ENCODE measurements around the gene HNRNPCL1.
A peak's percentile ranks its signal among the peaks of the same experiment; 100 is the strongest.
"Not testable (repeated sequence)": the region's sequence is repeated elsewhere in the genome, so short reads cannot be mapped to it uniquely, and the experiment has no call there.

HNRNPCL1 gene

DNA sequence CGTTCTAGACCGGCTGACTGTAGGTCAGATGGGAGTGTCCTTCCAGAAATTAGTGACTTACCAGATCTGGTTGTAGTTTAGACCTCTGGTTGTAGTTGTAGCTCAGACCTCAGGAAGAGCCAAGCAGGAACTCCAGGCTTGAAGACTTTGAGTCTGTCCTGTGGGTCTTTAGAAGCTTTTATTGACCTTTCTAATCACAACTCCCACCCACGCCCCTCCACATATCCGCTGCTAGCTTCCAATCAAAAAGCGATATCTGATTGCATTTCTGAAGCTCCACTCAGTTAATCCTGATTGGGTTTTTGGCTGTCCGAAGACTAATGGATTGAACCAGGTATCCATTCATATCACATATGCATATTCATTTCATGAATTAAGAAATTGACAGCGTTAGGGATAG lies at the start of gene HNRNPCL1:
Gene HNRNPCL1 (minus strand): TSS at position 101 of the 400 bp plus-strand sequence. CDS start 431 bp downstream, outside the sequence.
- not testable (repeated sequence) for DNase-seq

GRCh38 chr1:12898170-12898569 lies 49.6 kb upstream of the HNRNPCL1 start, which contains the start of gene PRAMEF10:
Gene PRAMEF10 (minus strand): TSS chr1:12898270. CDS start chr1:12895847, 2,423 bp downstream.
- not testable (repeated sequence) for DNase-seq

DNA sequence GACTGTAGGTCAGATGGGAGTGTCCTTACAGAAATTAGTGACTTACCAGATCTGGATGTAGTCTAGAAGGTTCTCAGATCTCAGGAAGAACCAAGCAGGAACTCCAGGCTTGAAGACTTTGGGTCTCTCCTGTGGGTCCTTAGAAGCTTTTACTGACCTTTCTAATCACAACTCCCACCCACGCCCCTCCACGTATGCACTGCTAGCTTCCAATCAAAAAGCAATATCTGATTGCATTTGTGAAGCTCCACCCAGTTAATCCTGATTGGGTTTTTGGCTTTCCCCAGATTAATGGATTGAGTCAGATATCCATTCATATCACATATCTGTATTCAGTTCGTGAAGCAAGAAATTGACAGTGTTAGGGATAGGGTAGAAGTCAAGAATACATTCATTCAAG lies 37.6 kb upstream of the HNRNPCL1 start, which contains the start of gene PRAMEF4:
Gene PRAMEF4 (minus strand): TSS at position 101 of the 400 bp plus-strand sequence. CDS start 2,807 bp downstream, outside the sequence.
- DNase-seq = not testable (repeated sequence)

GRCh38 chr1:12878453-12878852 lies 29.9 kb upstream of the HNRNPCL1 start:
- DNase-seq = not testable (repeated sequence)

DNA sequence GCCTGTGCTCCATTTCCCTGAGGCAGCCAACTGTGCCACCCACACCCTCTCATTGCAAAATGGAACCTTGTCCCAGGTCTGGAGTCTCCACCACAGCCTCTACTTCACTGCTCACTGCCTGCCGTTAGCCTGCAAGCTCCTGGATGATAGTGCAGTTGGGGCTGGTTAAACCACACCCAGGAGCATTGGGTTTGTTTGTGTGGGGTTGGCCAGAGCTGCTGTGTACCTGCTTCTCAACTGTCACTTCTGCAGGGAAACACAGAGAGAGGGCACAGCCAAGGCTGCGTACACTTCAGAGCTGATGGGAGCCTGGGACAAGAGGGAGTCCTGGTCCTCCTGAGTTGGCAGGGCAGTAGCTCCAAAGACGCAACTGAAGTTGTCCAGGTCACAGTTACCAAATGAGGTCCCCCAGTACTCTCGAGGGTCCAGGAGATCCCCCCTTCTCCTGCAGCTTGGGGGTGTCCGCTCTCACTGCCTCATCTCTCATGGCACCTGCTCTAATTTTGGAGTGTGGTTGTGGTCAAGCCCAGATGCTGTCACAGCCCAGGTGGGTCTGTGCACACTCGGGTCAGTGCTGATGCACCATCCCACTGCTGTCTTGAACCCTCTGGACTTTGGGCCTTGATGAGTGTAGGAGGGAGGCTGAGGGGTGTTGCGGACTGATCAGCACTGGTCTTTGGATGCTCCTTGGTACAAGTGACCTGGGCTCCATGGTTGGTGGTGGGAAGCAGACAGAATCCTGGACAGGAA lies 14.8 kb upstream of the HNRNPCL1 start:
- not testable (repeated sequence) for DNase-seq

DNA sequence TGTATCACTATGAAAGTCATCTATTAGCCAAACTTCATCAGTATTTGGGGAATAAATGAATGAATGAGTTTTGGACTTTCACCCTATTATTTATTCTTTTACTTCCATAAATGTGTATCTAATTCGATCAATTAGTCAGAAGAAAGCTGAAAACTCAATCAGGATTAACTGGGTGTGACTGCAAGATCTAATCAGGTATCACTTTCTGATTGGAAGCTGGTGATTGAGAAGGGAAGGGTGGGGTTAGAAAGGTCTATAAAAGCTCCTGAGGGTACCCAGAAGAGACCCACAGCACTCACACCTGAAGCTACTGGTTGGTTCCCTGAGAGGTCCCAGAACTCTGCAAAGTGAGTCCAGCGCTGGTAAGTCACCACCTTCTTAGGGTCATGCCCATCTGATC lies 8.3 kb upstream of the HNRNPCL1 start, which contains the start of gene PRAMEF2:
Gene PRAMEF2 (plus strand): TSS at position 301 of the 400 bp plus-strand sequence. CDS start 1,924 bp downstream, outside the sequence.
- not testable (repeated sequence) for DNase-seq

- no peak for DNase-seq
Measured at GRCh38 chr1:12851779-12852178, 3.3 kb upstream of the HNRNPCL1 start.

DNA sequence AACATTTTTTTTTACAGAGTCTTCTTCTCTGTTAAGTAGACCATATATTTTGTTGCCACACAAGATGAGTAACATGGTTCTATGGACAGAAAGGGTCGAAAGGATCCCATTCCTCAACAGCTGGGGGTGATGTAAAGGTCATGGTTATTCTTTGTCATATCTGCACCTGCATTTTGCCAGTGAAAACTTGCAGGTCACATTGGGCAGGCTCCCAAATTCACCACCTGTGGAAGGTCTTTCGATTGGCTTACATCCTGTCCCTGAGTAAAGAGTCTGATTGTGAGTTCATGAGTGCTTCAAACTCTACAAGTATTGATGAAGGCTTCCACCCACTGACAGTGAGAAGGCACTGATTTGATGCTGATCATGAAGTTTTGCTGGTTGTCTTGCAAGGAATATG lies 15.3 kb downstream of the HNRNPCL1 start:
- DNase-seq = not testable (repeated sequence)

- DNase-seq = not testable (repeated sequence)
Measured at GRCh38 chr1:12831310-12831709, 17.2 kb downstream of the HNRNPCL1 start, which contains the start of gene PRAMEF11. Gene PRAMEF11 (minus strand): TSS chr1:12831410. CDS start chr1:12828789, 2,621 bp downstream.

DNA sequence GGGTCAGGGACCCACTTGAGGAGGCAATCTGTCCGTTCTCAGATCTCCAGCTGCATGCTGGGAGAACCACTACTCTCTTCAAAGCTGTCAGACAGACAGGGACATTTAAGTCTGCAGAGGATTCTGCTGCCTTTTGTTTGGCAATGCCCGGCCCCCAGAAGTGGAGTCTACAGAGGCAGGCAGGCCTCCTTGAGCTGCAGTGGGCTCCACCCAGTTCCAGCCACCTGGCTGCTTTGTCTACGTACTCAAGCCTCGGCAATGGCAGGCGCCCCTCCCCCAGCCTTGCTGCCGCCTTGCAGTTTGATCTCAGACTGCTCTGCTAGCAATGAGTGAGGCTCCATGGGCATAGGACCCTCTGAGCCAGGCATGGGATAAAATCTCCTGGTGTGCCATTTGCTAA lies 29.5 kb downstream of the HNRNPCL1 start:
- DNase-seq = peak in 1 of 3 experiments; percentile 13

DNA sequence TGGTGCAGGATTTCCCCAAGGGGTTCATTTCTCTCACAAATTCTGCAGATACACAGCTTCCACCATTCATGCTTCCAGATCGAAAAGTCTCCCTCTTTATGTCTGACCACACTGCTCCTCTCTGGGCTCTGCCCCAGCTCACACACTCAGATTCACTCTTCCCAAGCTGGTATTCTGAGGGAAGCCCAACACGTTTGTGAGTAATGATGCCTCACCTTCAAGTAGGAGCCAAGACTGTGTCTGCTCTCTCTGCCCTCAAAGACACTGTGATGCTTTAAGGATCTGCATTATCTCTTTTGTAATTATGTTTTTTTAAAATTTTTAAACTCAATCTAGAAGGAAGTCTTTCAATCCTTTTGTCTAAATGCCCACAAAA lies 37.1 kb downstream of the HNRNPCL1 start:
- DNase-seq = no peak

- no peak for DNase-seq
Measured at GRCh38 chr1:12810691-12811408, 37.7 kb downstream of the HNRNPCL1 start.

DNA sequence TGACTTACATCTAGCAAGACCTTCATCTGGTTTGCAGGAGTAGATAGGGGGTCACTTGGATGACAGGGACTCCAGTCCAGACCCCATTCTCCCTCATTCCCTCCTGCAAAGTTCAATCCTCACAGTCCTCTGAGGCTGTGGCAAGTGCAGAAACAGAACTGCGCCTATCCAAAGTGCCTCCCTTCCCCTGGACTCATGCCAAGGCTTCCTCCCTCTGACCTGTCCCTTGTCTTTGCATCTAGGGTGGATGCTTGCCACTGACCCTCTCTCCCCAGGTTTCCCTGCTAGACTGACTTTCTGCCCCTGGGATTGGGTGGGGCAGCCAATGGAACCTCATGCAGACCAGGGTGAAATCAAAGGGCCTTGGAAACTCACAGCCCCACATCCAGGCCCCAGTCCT lies 38.6 kb downstream of the HNRNPCL1 start:
- no peak for DNase-seq

- DNase-seq = no peak
Measured at GRCh38 chr1:12799730-12800129, 48.8 kb downstream of the HNRNPCL1 start.

DNA sequence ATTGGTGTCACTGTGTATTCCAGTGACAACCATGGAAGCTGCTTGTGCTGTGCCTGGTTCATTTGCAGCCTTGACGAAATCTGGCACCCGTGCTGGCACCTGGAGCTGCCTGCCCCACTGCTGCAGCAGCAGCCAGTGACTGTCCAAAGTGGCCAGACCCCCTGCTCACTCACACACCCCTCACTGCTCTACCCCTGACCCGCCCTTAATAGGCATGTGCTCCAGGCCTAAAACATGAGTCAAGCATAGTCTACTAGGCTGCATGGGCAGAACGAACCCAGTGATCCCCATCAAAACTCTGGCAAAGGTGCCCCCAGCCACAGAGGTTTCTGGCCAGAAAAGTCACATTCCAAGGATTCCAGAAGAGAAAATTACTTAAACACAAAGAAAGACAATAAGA lies 49.6 kb downstream of the HNRNPCL1 start:
- DNase-seq = no peak
